Body of pancreas (tissue), 4 donors: ENCODE measurements around the gene TUBA1B. TPM values are rescaled to one million over a fixed set of nuclear protein-coding genes. Genes with fewer than 3 reads are reported as not detected.

Experiments
- ATAC-seq: fragments of 150-250 bp; one replicate; pipeline ENCODE4 v1.9.1; 2016
- DNase-seq, 4 donors: peaks; one replicate each; pipeline ENCODE4 v3.0.0-alpha.2; 2019
- H3K27ac ChIP-seq, 4 donors: fragments of 200-600 bp; sonication (generic); 1 replicate in 3 of 4; 2 replicates in 1 of 4; pipeline versions ENCODE4 v1.5.1 to v1.6.1; 2016 to 2019; ENCODE audit warnings: mild to moderate bottlenecking in 1 of 4, mixed read lengths in 1 of 4, moderate library complexity in 1 of 4
- H3K27me3 ChIP-seq, 2 donors: fragments of 200-600 bp; sonication (generic); one replicate each; pipeline ENCODE4 v1.6.0; 2016; ENCODE audit warnings: mild to moderate bottlenecking in 1 of 2
- H3K36me3 ChIP-seq, 2 donors: fragments of 200-600 bp; sonication (generic); replicated peaks in 1 of 2; 2 replicates each; pipeline ENCODE4 v1.5.1; 2016; ENCODE audit warnings: low read depth in 2 of 2; ENCODE audit not compliant: insufficient read depth in 1 of 2
- H3K4me1 ChIP-seq: fragments of 200-600 bp; sonication (generic); one replicate; pipeline ENCODE4 v1.6.0; 2016
- H3K4me3 ChIP-seq, 2 donors: fragments of 200-600 bp; sonication (generic); 1 replicate in 1 of 2; 2 replicates in 1 of 2; pipeline ENCODE4 v1.5.1; 2016 to 2019
- H3K9me3 ChIP-seq, 3 donors: fragments of 200-600 bp; sonication (generic); 1 replicate in 2 of 3; 2 replicates in 1 of 3; pipeline ENCODE4 v1.5.1; 2016
- CTCF ChIP-seq, 7 experiments: fragments of 450-650 bp in 4 of 7; fragments of 200-600 bp in 3 of 7; sonication (generic) in 3 of 7; IDR thresholded peaks; one replicate each; pipeline ENCODE4 v1.5.1; 2016 to 2019; ENCODE audit warnings: antibody characterized with exemption in 7 of 7
- POLR2A ChIP-seq, 3 donors: fragments of 450-650 bp; IDR thresholded peaks; one replicate each; pipeline ENCODE4 v1.6.1; 2016; ENCODE audit warnings: antibody characterized with exemption in 3 of 3, mild to moderate bottlenecking in 2 of 3
- WGBS, 2 donors: methylation state at CpG; one replicate each; pipeline ENCODE4 v1.1.5; 2017; 5-methylcytosine and 5-hydroxymethylcytosine counted together
- intact Hi-C: fragments of 100-400 bp; cut with DNase I; formaldehyde crosslinking; loops from one replicate; pipeline ENCODE4 v1.15.1; 2023
- total RNA-seq, 2 donors: library from RNA; depleted of rRNA; stranded (reverse); fragments of >200 nt; gene quantifications; one replicate each; pipeline ENCODE4 v1.1.0, GENCODE V29; 2016

TUBA1B gene
- total RNA-seq, 2 donors from 2014 or later, result 121 to 165 TPM

GRCh38 chr12:49161092-49161795 is 30.0 kb upstream of the TUBA1B start:
- H3K4me1 ChIP-seq, result no peaks in the 10 kb centered on the region
- H3K27ac ChIP-seq, result no peak overlapping the region
- DNase-seq (no peak), ATAC-seq (no peak)
- no peak overlapping the region for H3K4me3 ChIP-seq
- TF ChIP-seq POLR2A (IDR thresholded peaks at IDR 0.05) (no peak), CTCF (IDR thresholded peaks at IDR 0.05) (no peak)
- WGBS, 2 donors, result 61 to 71% methylated on average over 6 of the region's 6 CpGs
- H3K36me3 ChIP-seq, result no peaks in the 10 kb centered on the region
- no peaks in the 10 kb centered on the region for H3K27me3 ChIP-seq
- intact Hi-C loops, result loop anchor here (10.0 kb wide), 1 partner anchor 344 kb away; no protein-coding TSS in a partner anchor
- no peaks in the 10 kb centered on the region for H3K9me3 ChIP-seq

DNA sequence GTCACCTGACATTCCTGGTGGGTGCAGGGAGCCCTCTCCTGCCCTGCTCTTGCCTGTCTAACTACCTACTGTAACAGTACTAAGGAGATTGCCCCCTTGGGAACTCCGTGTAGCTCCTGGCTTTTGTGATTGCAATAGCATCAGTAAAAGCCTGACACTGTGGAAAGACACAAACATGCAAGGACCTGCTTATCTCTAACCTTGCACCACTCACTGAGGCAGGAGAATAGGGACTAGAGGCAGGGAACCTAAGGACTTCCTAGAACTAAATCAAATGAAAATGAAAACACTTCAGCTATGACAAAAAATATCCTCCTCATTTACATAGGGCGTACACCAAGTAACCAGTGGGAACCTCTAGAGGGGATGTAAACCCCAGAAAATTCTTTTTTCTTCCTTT is 29.2 kb upstream of the TUBA1B start:
- no peak overlapping the region for H3K27ac ChIP-seq
- H3K9me3 ChIP-seq, result no peaks in the 10 kb centered on the region
- 73 to 77% methylated on average over 2 of the region's 2 CpGs for WGBS, 2 donors
- DNase-seq (no peak), ATAC-seq (no peak)
- H3K36me3 ChIP-seq, result no peaks in the 10 kb centered on the region
- H3K4me3 ChIP-seq, result no peak overlapping the region
- H3K27me3 ChIP-seq, result no peaks in the 10 kb centered on the region
- H3K4me1 ChIP-seq, result no peaks in the 10 kb centered on the region
- TF ChIP-seq POLR2A (IDR thresholded peaks at IDR 0.05) (no peak), CTCF (IDR thresholded peaks at IDR 0.05) (no peak)
- intact Hi-C loops, result loop anchor here (10.0 kb wide), 1 partner anchor 344 kb away; no protein-coding TSS in a partner anchor

GRCh38 chr12:49154221-49154620 is 23.0 kb upstream of the TUBA1B start:
- 90 to 97% methylated on average over 3 of the region's 3 CpGs for WGBS, 2 donors

GRCh38 chr12:49147384-49147783 is 16.2 kb upstream of the TUBA1B start:
- intact Hi-C loops, result no loop called here
- H3K36me3 ChIP-seq, result no peaks in the 10 kb centered on the region
- TF ChIP-seq POLR2A (IDR thresholded peaks at IDR 0.05) (no peak), CTCF (IDR thresholded peaks at IDR 0.05) (no peak)
- WGBS, 2 donors, result 89 to 100% methylated on average over 2 of the region's 2 CpGs
- H3K4me1 ChIP-seq, result no peaks in the 10 kb centered on the region
- no peaks in the 10 kb centered on the region for H3K27me3 ChIP-seq
- ATAC-seq, result no peak
- no peaks in the 10 kb centered on the region for H3K9me3 ChIP-seq
- H3K4me3 ChIP-seq, result no peak overlapping the region
- no peak overlapping the region for H3K27ac ChIP-seq
- DNase-seq, result no peak

More at GRCh38 chr12:49154221-49154620, 23.0 kb upstream of the TUBA1B start:
- no peak overlapping the region for H3K27ac ChIP-seq
- H3K4me3 ChIP-seq, result no peak overlapping the region
- H3K27me3 ChIP-seq, result no peaks in the 10 kb centered on the region
- H3K9me3 ChIP-seq, result no peaks in the 10 kb centered on the region
- DNase-seq, result no peak
- no peaks in the 10 kb centered on the region for H3K36me3 ChIP-seq
- no peak for ATAC-seq
- TF ChIP-seq CTCF (IDR thresholded peaks at IDR 0.05) (no peak), POLR2A (IDR thresholded peaks at IDR 0.05) (no peak)
- intact Hi-C loops, result no loop called here
- H3K4me1 ChIP-seq, result no peaks in the 10 kb centered on the region

DNA sequence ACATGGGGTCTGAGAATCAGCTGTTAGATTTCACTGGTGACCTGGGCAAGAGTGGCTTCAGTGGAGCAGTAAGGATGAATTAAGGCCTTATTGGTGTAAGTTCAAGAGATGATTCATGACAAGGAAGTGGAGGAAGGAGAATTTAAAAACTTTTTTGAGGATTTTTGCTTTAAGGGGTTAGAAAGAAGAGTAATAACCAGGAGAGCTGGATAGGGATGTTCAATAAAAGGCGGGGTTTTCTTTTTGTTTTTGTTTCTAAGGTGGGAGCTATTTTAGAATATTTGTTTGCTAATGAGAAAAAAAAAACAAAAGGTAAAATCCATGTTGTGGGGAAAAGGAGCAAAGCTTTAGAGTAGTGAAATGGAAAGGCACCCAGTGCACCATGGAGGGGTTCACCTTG is 15.2 kb upstream of the TUBA1B start:
- ATAC-seq, result no peak
- intact Hi-C loops, result no loop called here
- H3K36me3 ChIP-seq, result no peaks in the 10 kb centered on the region

More for the DNA sequence above, 15.2 kb upstream of the TUBA1B start:
- no peaks in the 10 kb centered on the region for H3K9me3 ChIP-seq
- DNase-seq, result no peak
- WGBS, 2 donors, result 92 to 94% methylated on average over 1 of the region's 1 CpG
- H3K4me1 ChIP-seq, result no peaks in the 10 kb centered on the region
- H3K27me3 ChIP-seq, result no peaks in the 10 kb centered on the region
- H3K4me3 ChIP-seq, result no peak overlapping the region
- TF ChIP-seq CTCF (IDR thresholded peaks at IDR 0.05), result no peak
- H3K27ac ChIP-seq, result no peak overlapping the region
